Tibial nerve (tissue), 3 donors: ENCODE measurements around the gene CTRB1.
"Not testable (repeated sequence)": the region's sequence is repeated elsewhere in the genome, so short reads cannot be mapped to it uniquely, and the experiment has no call there.

ENCODE experiments used
- CTCF ChIP-seq, 5 experiments: fragments of 200-600 bp in 3 of 5; fragments of 450-650 bp in 2 of 5; sonication (generic) in 3 of 5; IDR thresholded peaks; one replicate each; pipeline ENCODE4 v1.5.1; 2016 to 2019; ENCODE audit warnings: antibody characterized with exemption in 5 of 5, mild to moderate bottlenecking in 3 of 5, moderate library complexity in 2 of 5
- POLR2A ChIP-seq, 2 donors: fragments of 450-650 bp; IDR thresholded peaks; one replicate each; pipeline ENCODE4 v1.6.1; 2017; ENCODE audit warnings: antibody characterized with exemption in 2 of 2, mild to moderate bottlenecking in 2 of 2, moderate library complexity in 2 of 2

DNA sequence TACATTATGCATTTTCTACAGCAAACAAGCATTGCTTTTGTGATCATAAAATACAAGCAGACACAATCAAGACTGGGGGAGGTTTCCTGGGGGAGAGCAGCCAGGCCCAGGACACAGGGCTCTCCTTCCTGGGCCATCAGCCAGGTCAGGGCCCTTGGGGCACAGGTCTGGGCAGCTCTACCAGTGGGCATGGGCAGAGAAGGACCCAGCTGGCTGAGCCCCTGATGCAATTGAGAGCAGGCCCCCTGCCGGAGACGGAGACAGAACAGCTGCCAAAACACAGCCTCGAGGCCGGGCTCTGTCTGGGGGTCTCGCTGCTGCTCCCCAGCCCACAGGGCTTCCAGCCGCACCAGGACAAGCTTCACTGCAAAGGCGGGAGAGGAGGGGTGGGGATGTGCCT, 21.8 kb downstream of the CTRB1 start:
- not testable (repeated sequence) for TF ChIP-seq CTCF, POLR2A (IDR thresholded peaks at IDR 0.05)
